Large intestine (tissue), 3 donors: ENCODE results near the gene C2CD3. TPM values are rescaled to one million over a fixed set of nuclear protein-coding genes. Genes with fewer than 3 reads are reported as not detected.
"Not testable (repeated sequence)": the region's sequence is repeated elsewhere in the genome, so short reads cannot be mapped to it uniquely, and the experiment has no call there.

ENCODE experiments used
- DNase-seq, 2 donors: peaks; one replicate each; pipeline versions ENCODE4 v3.0.0 to v3.0.0-alpha.2; 2013
- H3K27ac ChIP-seq: one replicate; pipeline ENCODE4 v1.5.1; 2013; ENCODE audit warnings: low read length
- H3K27me3 ChIP-seq: 2 replicates; pipeline ENCODE4 v1.6.1; 2013; ENCODE audit warnings: low read length; ENCODE audit not compliant: control insufficient read depth, insufficient read depth
- H3K36me3 ChIP-seq: 2 replicates; pipeline ENCODE4 v1.6.1; 2013; ENCODE audit warnings: low read length; ENCODE audit not compliant: control insufficient read depth, insufficient read depth
- H3K4me1 ChIP-seq: one replicate; pipeline ENCODE4 v1.6.1; 2013; ENCODE audit warnings: low read length; ENCODE audit not compliant: control insufficient read depth, insufficient read depth
- H3K4me3 ChIP-seq: one replicate; pipeline ENCODE4 v1.5.1; 2013; ENCODE audit warnings: low read length
- H3K9me3 ChIP-seq: one replicate; pipeline ENCODE4 v1.6.1; 2013; ENCODE audit warnings: mild to moderate bottlenecking, low read depth, low read length, moderate library complexity; ENCODE audit not compliant: control insufficient read depth
- WGBS: methylation state at CpG from one replicate; pipeline ENCODE4 v1.1.5; 2013; ENCODE audit warnings: low lambda C conversion rate; ENCODE audit not compliant: insufficient coverage; 5-methylcytosine and 5-hydroxymethylcytosine counted together
- polyA plus RNA-seq: library from polyadenylated mRNA; unstranded; fragments of 120-200 nt; gene quantifications from one replicate; pipeline ENCODE4 v1.2.1, GENCODE V29; 2013

Gene C2CD3
- polyA plus RNA-seq, 1 donor, result 12.3 TPM

- WGBS, result no CpG with 5 or more reads among the region's 3 CpGs
- Histone ChIP-seq H3K4me1 (no peaks in the 10 kb centered on the region), H3K9me3 (no peaks in the 10 kb centered on the region), H3K27ac (no peak overlapping the region), H3K36me3 (peaks cover 35% of the 10 kb centered on the region), H3K4me3 (no peak overlapping the region), H3K27me3 (no peaks in the 10 kb centered on the region)
- no peak for DNase-seq
Observed at GRCh38 chr11:74070723-74071492, 99.9 kb downstream of the C2CD3 start.

DNA sequence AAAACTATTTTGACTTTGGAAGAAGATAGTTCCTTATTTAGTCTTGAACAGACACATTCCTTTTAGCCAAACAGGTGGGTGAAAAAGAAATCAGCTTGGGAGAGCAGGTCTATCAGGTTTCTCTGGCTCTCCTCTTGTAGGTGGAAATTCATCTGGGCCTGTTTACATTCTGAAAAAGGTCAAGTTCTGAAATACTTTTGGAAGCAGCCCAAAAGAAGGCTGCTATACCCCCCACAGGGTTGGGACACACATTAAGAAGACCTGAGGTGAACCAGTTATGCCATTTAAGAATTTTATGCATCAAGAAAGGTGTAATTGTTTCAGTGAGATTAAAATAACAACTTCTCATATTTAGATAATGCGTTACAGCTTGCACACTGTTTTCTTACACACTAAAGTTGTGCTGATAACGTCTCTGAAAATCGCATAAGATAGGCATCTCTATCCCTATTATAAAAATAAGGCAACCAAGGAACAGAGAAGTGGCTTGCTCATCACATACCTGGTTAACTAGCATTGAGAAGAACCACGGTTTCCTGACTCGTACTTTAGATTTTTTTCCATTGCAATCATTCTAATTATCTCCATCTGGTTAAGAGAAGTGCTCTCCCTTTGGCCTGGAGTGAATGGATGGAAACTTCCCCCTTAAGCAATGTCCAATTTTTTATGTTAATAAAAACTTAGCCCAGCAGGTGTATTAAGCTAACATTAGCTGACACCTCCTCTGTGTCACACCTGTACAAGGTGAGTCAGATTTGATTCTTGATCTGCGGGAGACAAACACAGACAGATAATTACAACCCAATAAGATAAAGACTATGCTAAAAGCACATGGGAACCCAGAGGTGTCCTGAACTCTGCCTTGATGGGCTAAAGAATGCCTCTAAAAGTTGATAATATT, 101.4 kb downstream of the C2CD3 start:
- whole genome bisulfite sequencing, result 50% methylated on average over 1 of the region's 6 CpGs
- no peaks in the 10 kb centered on the region for H3K9me3 ChIP-seq
- no peak overlapping the region for H3K27ac ChIP-seq

GRCh38 chr11:74066663-74067062, 104.1 kb downstream of the C2CD3 start:
- H3K4me1 ChIP-seq, result not testable (repeated sequence)

More for the DNA sequence above, 101.4 kb downstream of the C2CD3 start:
- no peak overlapping the region for H3K4me3 ChIP-seq
- peaks cover 30% of the 10 kb centered on the region for H3K36me3 ChIP-seq
- DNase-seq, result no peak
- H3K27me3 ChIP-seq, result no peaks in the 10 kb centered on the region
- no peaks in the 10 kb centered on the region for H3K4me1 ChIP-seq

GRCh38 chr11:74065534-74065933, 105.3 kb downstream of the C2CD3 start:
- H3K27ac ChIP-seq, DNase-seq, H3K4me3 ChIP-seq, H3K27me3 ChIP-seq, H3K9me3 ChIP-seq, H3K4me1 ChIP-seq: not testable (repeated sequence)
- peaks cover 11% of the 10 kb centered on the region for H3K36me3 ChIP-seq
- no CpG with 5 or more reads among the region's 3 CpGs for WGBS

More at GRCh38 chr11:74066663-74067062, 104.1 kb downstream of the C2CD3 start:
- H3K27me3 ChIP-seq, DNase-seq, H3K27ac ChIP-seq, H3K9me3 ChIP-seq, H3K4me3 ChIP-seq: not testable (repeated sequence)
- H3K36me3 ChIP-seq, result peaks cover 13% of the 10 kb centered on the region

DNA sequence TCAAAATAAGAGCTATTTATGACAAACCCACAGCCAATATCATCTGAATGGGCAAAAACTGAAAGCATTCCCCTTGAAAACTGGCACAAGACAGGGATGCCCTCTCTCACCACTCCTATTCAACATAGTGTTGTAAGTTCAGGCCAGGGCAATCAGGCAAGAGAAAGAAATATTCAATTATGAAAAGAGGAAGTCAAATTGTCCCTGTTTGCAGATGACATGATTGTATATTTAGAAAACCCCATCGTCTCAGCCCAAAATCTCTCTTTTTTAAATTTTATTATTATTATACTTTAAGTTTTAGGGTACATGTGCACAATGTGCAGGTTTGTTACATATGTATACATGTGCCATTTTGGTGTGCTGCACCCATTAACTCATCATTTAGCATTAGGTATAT, 107.2 kb downstream of the C2CD3 start:
- H3K4me3 ChIP-seq, result not testable (repeated sequence)

DNA sequence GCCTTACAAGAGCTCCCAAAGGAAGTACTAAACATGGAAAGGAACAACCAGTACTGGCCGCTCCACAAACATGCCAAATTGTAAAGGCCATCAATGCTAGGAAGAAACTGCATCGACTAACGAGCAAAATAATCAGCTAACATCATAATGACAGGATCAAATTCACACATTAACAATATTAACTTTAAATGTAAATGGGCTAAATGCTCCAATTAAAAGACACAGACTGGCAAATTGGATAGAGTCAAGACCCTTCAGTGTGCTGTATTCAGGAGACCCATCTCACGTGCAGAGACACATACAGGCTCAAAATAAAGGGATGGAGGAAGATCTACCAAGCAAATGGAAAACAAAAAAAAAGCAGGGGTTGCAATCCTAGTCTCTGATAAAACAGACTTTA, 109.2 kb downstream of the C2CD3 start:
- not testable (repeated sequence) for H3K27me3 ChIP-seq, H3K4me1 ChIP-seq, DNase-seq, H3K4me3 ChIP-seq, H3K27ac ChIP-seq, H3K36me3 ChIP-seq, H3K9me3 ChIP-seq
- no CpG with 5 or more reads among the region's 4 CpGs for WGBS

More for the DNA sequence above, 107.2 kb downstream of the C2CD3 start:
- H3K27ac ChIP-seq, H3K9me3 ChIP-seq, H3K27me3 ChIP-seq, DNase-seq, H3K36me3 ChIP-seq, H3K4me1 ChIP-seq: not testable (repeated sequence)
- WGBS, result no CpG with 5 or more reads among the region's 1 CpG

GRCh38 chr11:74057249-74058151, 113.3 kb downstream of the C2CD3 start:
- peaks cover 6% of the 10 kb centered on the region for H3K36me3 ChIP-seq
- H3K4me3 ChIP-seq, result no peak overlapping the region
- no peaks in the 10 kb centered on the region for H3K27me3 ChIP-seq
- no peaks in the 10 kb centered on the region for H3K9me3 ChIP-seq
- WGBS, result 92% methylated on average over 2 of the region's 8 CpGs
- H3K27ac ChIP-seq, result no peak overlapping the region
- no peaks in the 10 kb centered on the region for H3K4me1 ChIP-seq
- DNase-seq, result no peak

GRCh38 chr11:74055938-74056337, 114.9 kb downstream of the C2CD3 start:
- peaks cover 6% of the 10 kb centered on the region for H3K36me3 ChIP-seq
- no peaks in the 10 kb centered on the region for H3K4me1 ChIP-seq
- H3K27me3 ChIP-seq, result no peaks in the 10 kb centered on the region
- no peaks in the 10 kb centered on the region for H3K9me3 ChIP-seq
- H3K4me3 ChIP-seq, result no peak overlapping the region
- no peak for DNase-seq
- H3K27ac ChIP-seq, result no peak overlapping the region

GRCh38 chr11:74050465-74050864, 120.3 kb downstream of the C2CD3 start:
- WGBS, result 60% methylated on average over 1 of the region's 3 CpGs

DNA sequence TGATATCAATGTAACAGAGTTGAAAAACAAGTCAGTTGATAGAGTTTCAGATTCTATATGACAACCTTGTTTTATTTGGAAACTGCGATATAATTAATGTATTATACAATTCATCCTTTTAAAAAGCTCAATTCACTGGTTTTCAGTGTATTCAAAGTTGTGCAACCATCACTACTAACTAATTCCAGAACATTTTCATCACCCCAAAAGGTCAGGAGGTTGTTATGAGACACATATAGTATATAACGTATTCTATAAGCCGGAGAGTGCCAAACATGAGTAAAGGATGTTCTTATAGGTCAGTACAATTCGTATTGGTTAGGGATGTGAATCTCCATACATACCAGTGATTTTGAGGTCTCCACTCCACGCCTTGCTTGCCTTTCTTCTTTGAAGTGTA, 121.8 kb downstream of the C2CD3 start:
- Histone ChIP-seq H3K27me3 (no peaks in the 10 kb centered on the region), H3K27ac (no peak overlapping the region), H3K4me3 (no peak overlapping the region), H3K36me3 (peaks cover 19% of the 10 kb centered on the region), H3K9me3 (no peaks in the 10 kb centered on the region), H3K4me1 (no peaks in the 10 kb centered on the region)
- DNase-seq, result no peak
- 100% methylated on average over 1 of the region's 5 CpGs for WGBS

More at GRCh38 chr11:74050465-74050864, 120.3 kb downstream of the C2CD3 start:
- no peak for DNase-seq
- Histone ChIP-seq H3K9me3 (no peaks in the 10 kb centered on the region), H3K4me3 (no peak overlapping the region), H3K4me1 (no peaks in the 10 kb centered on the region), H3K27me3 (no peaks in the 10 kb centered on the region), H3K27ac (no peak overlapping the region), H3K36me3 (peaks cover 21% of the 10 kb centered on the region)
